Trophoblast cell (in vitro differentiated cells and primary cell): ENCODE data around the gene ANKMY2.

Source experiments
- DNase-seq, 2 donors: peaks; one replicate each; pipeline ENCODE4 v3.0.0-alpha.2; 2016
- H2AFZ ChIP-seq: 2 replicates; pipeline ENCODE4 v1.6.1; 2013; ENCODE audit warnings: low read length, moderate library complexity, mild to moderate bottlenecking; ENCODE audit not compliant: insufficient read depth, poor library complexity
- H2AK5ac ChIP-seq: 2 replicates; pipeline ENCODE4 v1.6.1; 2013; ENCODE audit warnings: mild to moderate bottlenecking, low read length
- H2BK120ac ChIP-seq: 2 replicates; pipeline ENCODE4 v1.6.1; 2013; ENCODE audit warnings: low read length, mild to moderate bottlenecking, moderate library complexity; ENCODE audit not compliant: insufficient read depth, poor library complexity
- H2BK12ac ChIP-seq: 2 replicates; pipeline ENCODE4 v1.6.1; 2013; ENCODE audit warnings: mild to moderate bottlenecking, low read length, moderate library complexity
- H2BK5ac ChIP-seq: 2 replicates; pipeline ENCODE4 v1.6.1; 2013; ENCODE audit warnings: low read length, low read depth, moderate library complexity, mild to moderate bottlenecking; ENCODE audit not compliant: poor library complexity
- H3K14ac ChIP-seq: 2 replicates; pipeline ENCODE4 v1.6.1; 2013; ENCODE audit warnings: mild to moderate bottlenecking, low read length
- H3K18ac ChIP-seq: 2 replicates; pipeline ENCODE4 v1.6.1; 2013; ENCODE audit warnings: mild to moderate bottlenecking, low read length
- H3K23ac ChIP-seq: 2 replicates; pipeline ENCODE4 v1.6.1; 2013; ENCODE audit warnings: low read length
- H3K27ac ChIP-seq: 2 replicates; pipeline ENCODE4 v1.5.1; 2013; ENCODE audit warnings: low read depth, mild to moderate bottlenecking, inconsistent platforms, low read length, moderate library complexity
- H3K27me3 ChIP-seq: 2 replicates; pipeline ENCODE4 v1.6.1; 2013; ENCODE audit warnings: inconsistent platforms, mild to moderate bottlenecking, low read length, moderate library complexity; ENCODE audit not compliant: insufficient read depth
- H3K36me3 ChIP-seq, 2 experiments: 1 replicate in 1 of 2; 2 replicates in 1 of 2; pipeline ENCODE4 v1.6.1; 2013; ENCODE audit warnings: low read length in 2 of 2, mild to moderate bottlenecking in 2 of 2, moderate library complexity in 1 of 2; ENCODE audit not compliant: insufficient read depth in 2 of 2, control insufficient read depth in 1 of 2
- H3K4ac ChIP-seq: 2 replicates; pipeline ENCODE4 v1.6.1; 2013; ENCODE audit warnings: low read depth, mild to moderate bottlenecking, low read length, moderate library complexity
- H3K4me1 ChIP-seq, 2 experiments: 1 replicate in 1 of 2; 2 replicates in 1 of 2; pipeline ENCODE4 v1.6.1; 2013; ENCODE audit warnings: low read length in 2 of 2, mild to moderate bottlenecking in 2 of 2, moderate library complexity in 1 of 2; ENCODE audit not compliant: insufficient read depth in 2 of 2, control insufficient read depth in 1 of 2
- H3K4me2 ChIP-seq: 2 replicates; pipeline ENCODE4 v1.6.1; 2013; ENCODE audit warnings: inconsistent platforms, mild to moderate bottlenecking, low read length, moderate library complexity
- H3K4me3 ChIP-seq: 2 replicates; pipeline ENCODE4 v1.5.1; 2013; ENCODE audit warnings: mild to moderate bottlenecking, low read depth, low read length, inconsistent platforms
- H3K79me1 ChIP-seq: one replicate; pipeline ENCODE4 v1.6.1; 2013; ENCODE audit warnings: low read length
- H3K79me2 ChIP-seq: 2 replicates; pipeline ENCODE4 v1.6.1; 2013; ENCODE audit warnings: low read length, mild to moderate bottlenecking; ENCODE audit not compliant: control insufficient read depth, insufficient read depth, poor library complexity
- H3K9ac ChIP-seq: 2 replicates; pipeline ENCODE4 v1.6.1; 2013; ENCODE audit warnings: mild to moderate bottlenecking, low read length
- H3K9me3 ChIP-seq: 2 replicates; pipeline ENCODE4 v1.6.1; 2013; ENCODE audit warnings: low read depth, mild to moderate bottlenecking, control low read depth, inconsistent platforms, low read length; ENCODE audit not compliant: insufficient read depth
- H4K12ac ChIP-seq: 2 replicates; pipeline ENCODE4 v1.6.1; 2013; ENCODE audit warnings: low read depth, mild to moderate bottlenecking, low read length, moderate library complexity
- H4K8ac ChIP-seq: 2 replicates; pipeline ENCODE4 v1.6.1; 2013; ENCODE audit warnings: low read depth, mild to moderate bottlenecking, low read length, moderate library complexity
- H4K91ac ChIP-seq: one replicate; pipeline ENCODE4 v1.6.1; 2013; ENCODE audit warnings: low read depth, mild to moderate bottlenecking, low read length, moderate library complexity
- WGBS: extraction: QIAGEN DNeasy Blood & Tissue Kit; methylation state at CpG from one replicate; pipeline ENCODE4 v1.1.7; 2013; ENCODE audit warnings: missing lambda C conversion rate; ENCODE audit not compliant: insufficient read length, insufficient coverage; ENCODE audit errors: extremely low coverage; 5-methylcytosine and 5-hydroxymethylcytosine counted together

Gene ANKMY2

DNA sequence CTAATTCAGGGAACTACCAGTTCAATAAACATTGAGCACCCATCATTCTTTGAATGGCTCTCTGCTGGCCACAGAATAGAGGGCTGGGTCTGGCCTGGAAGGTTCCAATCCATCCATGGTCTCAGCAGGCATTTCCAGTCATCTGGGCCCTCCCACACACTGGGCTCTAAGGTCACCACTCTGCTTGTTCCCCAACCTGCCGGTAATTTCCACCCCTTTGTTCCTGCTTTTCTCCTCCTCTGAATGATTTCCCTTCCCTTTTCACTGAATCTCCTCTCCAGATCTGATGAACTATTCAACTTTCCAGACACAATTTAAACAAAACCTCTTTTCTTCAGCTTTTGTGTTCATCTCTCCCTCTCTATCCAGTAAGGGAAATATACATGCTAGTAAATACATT, 3.0 kb upstream of the ANKMY2 start:
- Histone ChIP-seq H4K91ac (no peak overlapping the region), H3K18ac (no peak overlapping the region), H3K27me3 (no peaks in the 10 kb centered on the region), H3K4me2 (peak overlapping the region; percentile 27), H3K14ac (no peak overlapping the region), H3K4me3 (no peak overlapping the region), H3K79me2 (peaks cover 24% of the 10 kb centered on the region), H3K79me1 (peaks cover 18% of the 10 kb centered on the region), H2BK5ac (no peak overlapping the region), H2AFZ (no peak overlapping the region), H3K4me1 (peaks cover 2 to 8% of the 10 kb centered on the region in 2 experiments), H3K36me3 (peaks cover 0 to 2% of the 10 kb centered on the region in 2 experiments), H3K9me3 (peaks cover 1% of the 10 kb centered on the region), H2AK5ac (no peak overlapping the region), H4K12ac (no peak overlapping the region), H3K4ac (peak overlapping the region; percentile 53), H2BK120ac (no peak overlapping the region), H3K23ac (no peak overlapping the region), H3K9ac (no peak overlapping the region), H4K8ac (no peak overlapping the region), H3K27ac (no peak overlapping the region), H2BK12ac (no peak overlapping the region)
- peak in 1 of 2 donors; percentile 42 for DNase-seq
- WGBS: no CpG with 5 or more reads among the region's 1 CpG

DNA sequence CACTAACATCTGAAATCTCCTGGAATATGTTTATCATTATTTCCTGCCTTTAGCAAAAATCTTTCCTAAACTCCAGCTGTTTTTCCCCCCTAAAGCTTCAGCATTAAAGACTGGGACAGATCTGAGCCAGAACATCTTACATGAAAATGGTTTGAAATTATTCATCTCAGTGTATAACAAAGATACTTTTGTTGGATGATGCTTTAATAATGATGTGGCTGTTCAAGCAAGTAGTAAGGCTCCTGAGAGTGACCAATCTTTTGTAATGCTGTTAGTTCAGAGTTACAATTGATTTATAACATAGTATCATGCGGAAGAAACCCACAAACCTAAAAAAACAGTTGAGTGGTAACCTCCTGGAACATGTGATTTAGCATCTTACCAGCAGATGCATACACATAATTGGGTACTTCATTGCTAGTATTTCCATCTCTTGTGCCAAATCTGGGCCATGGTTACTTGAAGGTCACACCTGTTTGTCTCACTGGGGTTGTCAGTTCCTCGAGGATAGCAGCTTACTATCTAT, 1.9 kb upstream of the ANKMY2 start:
- peaks cover 2 to 10% of the 10 kb centered on the region in 2 experiments for H3K4me1 ChIP-seq
- H3K79me2 ChIP-seq: peaks cover 21% of the 10 kb centered on the region
- no peak overlapping the region for H3K27ac ChIP-seq
- no peak overlapping the region for H3K18ac ChIP-seq
- H3K27me3 ChIP-seq: no peaks in the 10 kb centered on the region
- H3K9ac ChIP-seq: no peak overlapping the region
- no peak for DNase-seq
- no peak overlapping the region for H2AFZ ChIP-seq
- peaks cover 18% of the 10 kb centered on the region for H3K79me1 ChIP-seq
- H2AK5ac ChIP-seq: no peak overlapping the region
- peak overlapping the region; percentile 99 for H3K4ac ChIP-seq
- H4K12ac ChIP-seq: no peak overlapping the region
- no peak overlapping the region for H2BK120ac ChIP-seq
- H3K36me3 ChIP-seq: no peaks in the 10 kb centered on the region
- H2BK12ac ChIP-seq: no peak overlapping the region
- H4K91ac ChIP-seq: no peak overlapping the region
- no peak overlapping the region for H3K4me3 ChIP-seq
- H4K8ac ChIP-seq: no peak overlapping the region
- H2BK5ac ChIP-seq: no peak overlapping the region
- H3K4me2 ChIP-seq: peak overlapping the region; percentile 56
- WGBS: no CpG with 5 or more reads among the region's 2 CpGs
- no peak overlapping the region for H3K23ac ChIP-seq
- H3K14ac ChIP-seq: no peak overlapping the region
- peaks cover 1% of the 10 kb centered on the region for H3K9me3 ChIP-seq

DNA sequence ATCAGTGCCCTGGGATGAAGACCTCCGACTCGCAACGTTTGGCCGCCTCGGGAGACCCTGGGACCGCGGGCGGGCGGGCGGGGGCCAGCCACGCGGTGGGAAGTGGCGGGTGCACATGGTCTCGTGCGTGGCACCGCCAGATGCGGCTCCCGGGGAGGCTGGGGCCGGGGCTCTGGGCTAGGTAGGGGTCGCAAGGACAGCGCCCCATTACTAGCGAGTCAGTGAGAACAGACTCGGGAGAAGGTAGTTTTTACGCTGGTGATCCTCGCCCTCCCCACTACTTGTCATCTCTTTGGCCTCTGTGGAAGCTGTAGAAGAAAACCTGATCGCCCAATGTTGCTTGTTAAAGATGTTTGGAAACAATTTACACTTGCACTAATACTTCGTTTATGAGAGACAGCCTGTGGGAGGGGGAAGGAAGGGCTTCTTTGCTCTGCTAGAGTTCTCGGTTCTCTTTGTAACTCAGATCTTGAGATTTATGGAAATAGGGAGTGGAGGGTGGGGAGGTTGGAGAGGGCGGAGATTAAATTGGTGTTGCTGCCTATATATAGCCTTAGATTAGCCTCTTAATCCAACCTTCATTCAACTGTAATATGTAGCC, 1.0 kb upstream of the ANKMY2 start:
- H2BK120ac ChIP-seq: no peak overlapping the region
- H2BK5ac ChIP-seq: peak overlapping the region; percentile 93
- no peaks in the 10 kb centered on the region for H3K27me3 ChIP-seq
- H4K91ac ChIP-seq: peak overlapping the region; percentile 86
- peak overlapping the region; percentile 100 for H3K18ac ChIP-seq
- peak overlapping the region; percentile 93 for H3K4ac ChIP-seq
- H2AK5ac ChIP-seq: no peak overlapping the region
- peak overlapping the region; percentile 100 for H3K4me3 ChIP-seq
- peak overlapping the region; percentile 100 for H3K14ac ChIP-seq
- peak overlapping the region; percentile 61 for H2AFZ ChIP-seq
- no peak overlapping the region for H4K12ac ChIP-seq
- H3K9me3 ChIP-seq: peaks cover 1% of the 10 kb centered on the region
- H4K8ac ChIP-seq: peak overlapping the region; percentile 78
- H2BK12ac ChIP-seq: no peak overlapping the region
- DNase-seq: peak in 1 of 2 donors; percentile 43
- no peak overlapping the region for H3K27ac ChIP-seq
- H3K4me1 ChIP-seq: peaks cover 2 to 10% of the 10 kb centered on the region in 2 experiments
- no peak overlapping the region for H3K23ac ChIP-seq
- no CpG with 5 or more reads among the region's 29 CpGs for WGBS
- H3K79me2 ChIP-seq: peaks cover 21% of the 10 kb centered on the region
- no peaks in the 10 kb centered on the region for H3K36me3 ChIP-seq
- H3K9ac ChIP-seq: peak overlapping the region; percentile 90
- H3K4me2 ChIP-seq: peak overlapping the region; percentile 73
- peaks cover 18% of the 10 kb centered on the region for H3K79me1 ChIP-seq

DNA sequence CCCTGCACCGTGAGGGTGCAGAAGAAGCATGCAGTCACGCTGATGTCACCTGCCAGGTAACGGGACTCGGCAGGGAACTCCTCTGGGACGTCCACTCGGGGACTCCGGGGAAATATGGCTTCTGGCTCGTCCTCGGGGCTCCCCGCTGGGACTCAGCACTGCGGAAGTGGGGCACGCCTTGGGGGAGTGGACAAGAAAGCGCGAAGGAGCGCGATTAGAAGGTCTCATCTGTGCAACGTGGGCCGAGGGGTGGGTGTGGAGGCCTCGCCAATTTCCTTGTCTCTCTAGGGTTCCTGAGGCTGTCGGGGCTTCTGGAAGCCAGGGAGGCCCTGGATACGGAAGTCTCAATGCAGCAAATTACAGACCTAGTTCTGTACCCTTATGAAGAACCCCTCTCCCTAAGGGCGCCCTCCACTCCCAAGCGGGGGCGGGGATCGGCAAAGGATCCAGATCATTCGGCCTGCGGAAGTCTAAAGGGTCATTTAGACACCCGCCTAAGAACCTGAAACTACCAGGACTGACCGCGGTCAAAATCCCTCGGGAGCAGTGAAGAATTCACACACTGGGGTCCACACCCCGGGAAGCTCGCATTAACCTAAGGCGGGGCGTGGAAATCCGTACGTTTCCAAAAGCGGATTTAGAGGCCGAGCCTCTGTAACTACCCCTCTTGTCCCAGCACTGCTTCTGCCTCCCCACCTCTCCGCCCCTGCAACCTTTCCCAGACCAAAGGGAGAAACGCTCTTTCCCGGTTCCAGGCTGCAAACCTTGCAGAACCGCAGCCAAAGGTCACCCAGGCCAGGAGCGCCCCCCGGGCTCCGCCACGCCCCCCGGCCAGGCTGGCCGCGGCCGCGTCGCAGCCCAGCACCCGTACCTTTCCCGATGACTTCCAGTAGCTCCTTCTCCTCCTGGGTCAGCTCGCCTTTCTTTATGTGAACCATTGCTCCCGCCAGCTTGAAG, 640 bp downstream of the ANKMY2 start:
- H4K12ac ChIP-seq: peak overlapping the region; percentile 63
- H3K4me3 ChIP-seq: peak overlapping the region; percentile 86
- H3K27ac ChIP-seq: peak overlapping the region; percentile 89
- peaks cover 18% of the 10 kb centered on the region for H3K79me1 ChIP-seq
- no CpG with 5 or more reads among the region's 57 CpGs for WGBS
- H4K8ac ChIP-seq: peak overlapping the region; percentile 59
- H2AFZ ChIP-seq: peak overlapping the region; percentile 89
- peaks cover 21% of the 10 kb centered on the region for H3K79me2 ChIP-seq
- peak overlapping the region; percentile 80 for H3K9ac ChIP-seq
- no peaks in the 10 kb centered on the region for H3K27me3 ChIP-seq
- peak overlapping the region; percentile 84 for H2BK120ac ChIP-seq
- H4K91ac ChIP-seq: peak overlapping the region; percentile 44
- peak overlapping the region; percentile 53 for H3K4ac ChIP-seq
- peak overlapping the region; percentile 41 for H2BK12ac ChIP-seq
- H3K18ac ChIP-seq: peak overlapping the region; percentile 44
- no peak overlapping the region for H2AK5ac ChIP-seq
- no peaks in the 10 kb centered on the region for H3K36me3 ChIP-seq
- H3K4me2 ChIP-seq: peak overlapping the region; percentile 91
- H3K14ac ChIP-seq: peak overlapping the region; percentile 8
- peak overlapping the region; percentile 70 for H2BK5ac ChIP-seq
- H3K4me1 ChIP-seq: peaks cover 2 to 10% of the 10 kb centered on the region in 2 experiments
- no peak overlapping the region for H3K23ac ChIP-seq
- H3K9me3 ChIP-seq: peaks cover 1% of the 10 kb centered on the region
- no peak for DNase-seq
